ENCODE data around the gene GK2.

The GK2 gene

DNA sequence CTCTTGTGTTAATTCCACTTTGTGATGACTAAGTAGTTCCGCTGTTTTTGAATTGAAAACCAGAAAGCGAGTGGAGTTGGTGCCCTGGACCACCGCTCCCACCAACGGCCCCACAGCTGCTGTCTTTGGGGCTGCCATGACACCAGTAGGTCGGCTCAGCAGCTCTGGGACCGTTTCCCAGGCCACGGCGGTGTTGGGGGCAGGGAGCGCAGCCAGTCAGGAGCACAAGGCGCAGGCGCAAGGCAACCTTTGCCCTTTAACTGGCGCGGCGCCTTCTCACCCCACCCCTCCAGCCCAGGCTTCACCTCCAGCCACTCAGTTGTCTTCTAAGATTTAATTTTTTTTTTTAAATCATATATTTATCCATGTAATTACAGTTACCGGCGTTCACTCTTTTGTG is at the start of gene GK2:
Gene GK2, minus strand, starts transcription at position 166 of the 400 bp plus-strand sequence. Its CDS starts 28 bp downstream, at position 138.
- no peak for DNase-seq (ENCODE audit: low read depth in 3 of 3)

DNA sequence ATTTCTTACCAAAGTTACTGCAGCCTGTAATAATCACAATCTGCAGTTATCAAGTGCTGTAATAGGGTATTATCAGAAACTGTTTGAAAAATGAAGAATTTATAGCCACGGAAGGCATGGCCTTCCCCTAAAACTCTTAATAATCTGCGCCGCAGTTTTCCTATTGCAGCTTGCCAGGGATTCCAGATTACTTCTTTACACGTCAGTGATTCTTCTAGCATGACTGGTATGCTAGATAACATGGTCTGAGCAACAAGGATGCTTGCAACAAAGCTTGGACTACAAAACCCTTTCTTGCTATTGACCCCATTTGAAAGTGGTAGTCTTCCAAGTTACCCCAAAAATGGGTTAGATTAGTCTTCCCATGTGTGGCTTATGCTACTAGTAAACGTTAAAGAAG is 47.2 kb upstream of the GK2 start:
- no peak for DNase-seq (ENCODE audit: low read depth in 3 of 3)

DNA sequence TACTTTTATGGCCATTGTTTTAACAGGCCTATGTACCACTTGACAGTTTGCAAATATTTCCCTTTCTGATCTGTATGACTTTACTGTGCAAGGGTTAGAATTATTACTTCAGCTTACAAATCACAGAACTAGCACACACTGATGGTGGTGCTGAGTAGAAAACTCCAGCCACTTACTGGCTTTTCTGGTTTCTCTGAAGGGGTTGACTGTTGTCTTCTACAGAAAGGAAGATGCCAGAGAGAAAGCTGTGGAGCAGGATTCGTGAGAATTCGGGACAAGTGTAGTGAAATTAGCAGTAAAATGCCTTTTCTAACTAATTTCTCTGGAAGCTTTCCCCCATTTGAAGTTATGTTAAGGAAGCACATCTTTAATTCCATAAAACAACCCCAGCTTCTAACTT is 46.6 kb upstream of the GK2 start:
- DNase-seq (ENCODE audit: low read depth in 3 of 3), result no peak

- no peak for DNase-seq (ENCODE audit: low read depth in 3 of 3)
These were observed 42.0 kb upstream of the GK2 start for GRCh38 chr4:79450053-79450452.

GRCh38 chr4:79446145-79446544 is 38.1 kb upstream of the GK2 start:
- DNase-seq (ENCODE audit: low read depth in 3 of 3), result no peak

- no peak for DNase-seq (ENCODE audit: low read depth in 3 of 3)
These were observed 37.3 kb upstream of the GK2 start for GRCh38 chr4:79445371-79445781.

DNA sequence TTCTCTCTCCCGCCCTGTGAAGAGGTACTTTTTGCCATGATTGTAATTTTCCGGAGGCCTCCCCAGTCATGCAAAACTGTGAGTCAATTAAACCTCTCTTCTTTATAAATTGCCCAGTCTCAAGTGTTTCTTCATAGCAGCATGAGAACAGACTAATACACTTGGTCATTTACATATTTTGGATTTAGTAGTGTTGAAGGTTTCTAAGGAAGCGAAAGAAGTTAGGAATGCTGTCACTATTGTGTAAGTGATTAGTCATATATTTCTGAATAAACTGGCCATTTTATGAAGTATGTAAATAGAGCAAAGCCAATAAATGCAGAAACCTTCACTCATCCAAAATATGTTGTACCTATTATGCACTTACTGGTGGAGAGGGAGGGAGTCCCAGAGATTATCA is 34.4 kb upstream of the GK2 start:
- DNase-seq (ENCODE audit: low read depth in 3 of 3), result no peak

DNA sequence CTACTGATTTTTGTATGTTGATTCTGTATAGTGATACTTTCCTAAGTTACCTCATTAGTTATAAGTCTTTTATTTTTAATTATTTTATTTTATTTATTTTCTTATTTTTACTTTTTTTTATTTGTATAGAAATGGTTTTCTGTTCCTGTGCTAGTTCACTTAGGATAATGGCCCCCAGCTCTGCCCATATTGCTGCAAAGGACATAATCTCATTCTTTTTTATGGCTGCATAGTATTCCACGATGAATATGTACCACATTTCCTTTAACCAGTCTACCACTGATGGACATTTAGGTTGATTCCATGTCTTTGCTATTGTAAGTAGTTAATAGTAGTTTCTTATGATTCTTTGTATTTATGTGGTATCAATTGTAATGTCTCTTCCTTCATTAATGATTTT is 31.5 kb upstream of the GK2 start:
- no peak for DNase-seq (ENCODE audit: low read depth in 3 of 3)

GRCh38 chr4:79431839-79432238 is 23.8 kb upstream of the GK2 start:
- DNase-seq (ENCODE audit: low read depth in 3 of 3), result no peak

- DNase-seq (ENCODE audit: low read depth in 3 of 3), result no peak
These were observed 21.3 kb upstream of the GK2 start for GRCh38 chr4:79429113-79429903.

- DNase-seq (ENCODE audit: low read depth in 3 of 3), result no peak
These were observed 19.0 kb upstream of the GK2 start for GRCh38 chr4:79426989-79427388.

GRCh38 chr4:79425586-79425985 is 17.6 kb upstream of the GK2 start:
- DNase-seq (ENCODE audit: low read depth in 3 of 3), result no peak

DNA sequence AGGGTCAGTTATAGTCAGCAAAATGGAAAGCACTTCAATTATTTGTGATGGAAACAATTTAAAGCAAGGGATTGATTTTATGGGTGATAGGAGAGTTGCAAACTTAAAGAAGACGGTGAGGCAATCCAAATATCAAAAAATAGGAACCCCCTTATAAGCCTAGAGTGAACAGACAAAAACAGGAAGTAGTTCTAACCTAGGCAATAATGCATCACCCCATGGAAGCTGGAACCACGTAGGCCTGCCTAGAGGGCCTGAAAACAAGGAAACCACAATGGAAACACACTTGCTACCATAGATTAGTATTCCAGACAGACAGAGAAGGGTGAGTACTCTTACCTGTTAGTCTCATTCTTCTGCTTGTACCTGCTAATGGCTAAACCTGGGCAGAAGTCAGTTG is 13.5 kb upstream of the GK2 start:
- no peak for DNase-seq (ENCODE audit: low read depth in 3 of 3)

DNA sequence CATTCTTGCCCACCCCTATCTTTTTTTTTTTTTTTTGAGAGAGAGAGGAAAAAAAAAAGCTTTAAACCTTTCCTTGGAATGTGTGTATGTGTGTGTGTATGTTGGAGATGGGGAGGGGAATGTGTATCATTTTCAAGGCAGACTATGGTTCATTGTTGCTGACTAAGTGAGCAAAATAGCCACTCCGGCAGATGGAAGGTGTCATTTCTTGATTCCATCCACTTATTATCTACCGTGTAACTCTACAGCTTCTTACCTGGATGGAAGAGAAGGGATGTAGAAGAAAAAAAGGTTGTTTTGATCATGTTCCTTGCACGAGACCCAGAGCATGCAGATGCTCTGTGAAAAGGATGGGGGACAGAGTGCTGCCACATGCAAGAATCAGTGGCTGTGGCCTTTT is 5.9 kb upstream of the GK2 start:
- DNase-seq (ENCODE audit: low read depth in 3 of 3), result no peak

DNA sequence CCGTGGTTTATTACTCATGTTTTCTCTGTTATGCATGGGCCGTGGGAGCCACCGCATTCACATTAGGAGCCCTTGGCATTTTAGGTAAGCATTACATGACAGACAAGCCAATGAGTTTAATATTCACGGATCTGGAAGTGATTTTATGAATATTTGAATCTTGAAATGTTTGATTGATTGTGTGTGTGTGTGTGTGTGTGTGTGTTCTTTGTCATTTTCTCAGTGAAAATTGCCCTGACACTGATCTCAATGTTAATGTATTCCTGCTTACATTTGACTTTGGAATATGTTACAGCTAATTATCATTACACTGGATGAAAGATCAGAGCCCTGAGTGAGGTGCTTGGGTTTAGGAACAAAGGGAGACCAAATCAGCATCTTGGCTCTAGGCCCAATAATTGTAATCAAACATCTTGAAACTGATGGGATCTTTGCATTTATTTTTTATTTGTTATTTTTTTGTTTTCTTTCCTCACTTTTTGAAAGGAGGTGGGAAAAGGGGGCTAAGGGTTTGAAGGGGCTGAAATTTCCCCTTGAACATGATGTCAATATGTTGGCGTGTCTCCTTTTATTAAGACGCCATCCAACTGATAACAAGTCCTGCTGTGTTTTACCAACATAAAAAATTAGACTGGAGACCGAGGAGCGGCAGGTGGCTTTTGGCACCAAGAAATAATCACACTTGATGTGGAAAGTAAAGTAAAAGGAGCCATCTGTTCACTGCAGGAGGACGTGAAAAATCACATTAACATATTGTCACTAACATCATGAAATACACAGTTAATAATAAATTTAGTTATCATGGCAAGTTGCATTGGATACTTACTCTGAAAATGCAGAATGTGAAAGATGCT is 5.2 kb upstream of the GK2 start:
- DNase-seq (ENCODE audit: low read depth in 3 of 3), result no peak

GRCh38 chr4:79404666-79405065 is 3.4 kb downstream of the GK2 start:
- DNase-seq (ENCODE audit: low read depth in 3 of 3), result no peak

- DNase-seq (ENCODE audit: low read depth in 3 of 3), result no peak
These were observed 4.7 kb downstream of the GK2 start for GRCh38 chr4:79403356-79403755.

GRCh38 chr4:79402332-79402851 is 5.6 kb downstream of the GK2 start:
- no peak for DNase-seq (ENCODE audit: low read depth in 3 of 3)

- no peak for DNase-seq (ENCODE audit: low read depth in 3 of 3)
These were observed 9.0 kb downstream of the GK2 start for GRCh38 chr4:79399076-79399475.

GRCh38 chr4:79397951-79398350 is 10.1 kb downstream of the GK2 start:
- no peak for DNase-seq (ENCODE audit: low read depth in 3 of 3)

DNA sequence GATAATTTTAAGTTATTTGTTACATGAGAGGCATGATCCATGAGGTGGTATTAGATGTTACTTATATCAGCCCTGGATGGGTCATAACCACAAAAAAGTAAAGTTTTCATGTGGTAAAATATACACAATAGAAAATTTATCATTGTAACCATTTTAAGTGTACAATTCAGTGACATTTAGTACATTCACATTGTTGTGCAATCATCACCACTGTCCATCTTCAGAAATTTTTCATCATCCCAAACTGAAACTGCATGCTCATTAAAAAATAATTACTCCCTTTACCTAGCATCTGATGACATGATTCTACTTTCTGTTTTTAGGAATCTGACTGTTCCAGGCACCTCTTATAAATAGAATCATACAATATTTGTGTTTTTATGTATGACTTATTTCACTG is 11.2 kb downstream of the GK2 start:
- no peak for DNase-seq (ENCODE audit: low read depth in 3 of 3)

GRCh38 chr4:79395841-79396240 is 12.2 kb downstream of the GK2 start:
- no peak for DNase-seq (ENCODE audit: low read depth in 3 of 3)

GRCh38 chr4:79390890-79391289 is 17.1 kb downstream of the GK2 start:
- no peak for DNase-seq (ENCODE audit: low read depth in 3 of 3)

Measured in stimulated activated CD4-positive, alpha-beta T cell treated with anti-CD3 and anti-CD28 coated beads, TNF-alpha, amount 100 ng/mL, for 4 hours (primary cell).